Activated naive CD8-positive, alpha-beta T cell treated with anti-CD3 and anti-CD28 coated beads for 36 hours (primary cell): ENCODE measurements around the gene KLRF1. TPM values are rescaled to one million over a fixed set of nuclear protein-coding genes. Genes with fewer than 3 reads are reported as not detected.

Source experiments
- DNase-seq: peaks from one replicate; pipeline ENCODE4 v3.0.0; 2021
- H3K27ac Mint-ChIP-seq: one replicate; pipeline ENCODE4 v1.8.0; 2022; ENCODE audit warnings: mild to moderate bottlenecking, moderate library complexity, mixed read lengths
- H3K27me3 Mint-ChIP-seq: one replicate; pipeline ENCODE4 v1.8.0; 2022; ENCODE audit warnings: mild to moderate bottlenecking, mixed read lengths
- H3K36me3 Mint-ChIP-seq: one replicate; pipeline ENCODE4 v1.8.0; 2021; ENCODE audit warnings: mild to moderate bottlenecking, mixed read lengths
- H3K4me1 Mint-ChIP-seq: one replicate; pipeline ENCODE4 v1.8.0; 2021; ENCODE audit warnings: mixed read lengths
- H3K4me3 Mint-ChIP-seq: one replicate; pipeline ENCODE4 v1.8.0; 2022; ENCODE audit warnings: mild to moderate bottlenecking, moderate library complexity, mixed read lengths
- H3K9me3 Mint-ChIP-seq: one replicate; pipeline ENCODE4 v1.8.0; 2022; ENCODE audit warnings: mixed read lengths
- total RNA-seq, 2 experiments: library from RNA; stranded (reverse); gene quantifications; one replicate each; pipeline ENCODE4 v1.2.3, GENCODE V29; 2021

The KLRF1 gene
- total RNA-seq: not detected

- Mint-ChIP-seq H3K9me3 (peaks cover 2% of the 10 kb centered on the region), H3K27me3 (no peaks in the 10 kb centered on the region), H3K27ac (no peak within 1 kb of the TSS), H3K4me3 (no peak within 1 kb of the TSS), H3K4me1 (peaks cover 3% of the 10 kb centered on the region), H3K36me3 (peaks cover 2% of the 10 kb centered on the region)
- no peak for DNase-seq
Measured at GRCh38 chr12:9827209-9827888, at the start of gene KLRF1. Gene KLRF1, plus strand, starts transcription at chr12:9827481. Its CDS starts 64 bp downstream, at chr12:9827545.

GRCh38 chr12:9779209-9779608 lies 48.1 kb upstream of the KLRF1 start:
- DNase-seq: no peak
- no peak overlapping the region for H3K4me3 Mint-ChIP-seq
- H3K36me3 Mint-ChIP-seq: peaks cover 9% of the 10 kb centered on the region
- no peaks in the 10 kb centered on the region for H3K27me3 Mint-ChIP-seq
- peaks cover 15% of the 10 kb centered on the region for H3K9me3 Mint-ChIP-seq
- no peak overlapping the region for H3K27ac Mint-ChIP-seq
- H3K4me1 Mint-ChIP-seq: peaks cover 63% of the 10 kb centered on the region

GRCh38 chr12:9781360-9781759 lies 45.9 kb upstream of the KLRF1 start:
- Mint-ChIP-seq H3K4me3 (no peak overlapping the region), H3K9me3 (peaks cover 14% of the 10 kb centered on the region), H3K4me1 (peaks cover 50% of the 10 kb centered on the region), H3K27ac (peak overlapping the region; percentile 65), H3K36me3 (peaks cover 3% of the 10 kb centered on the region), H3K27me3 (no peaks in the 10 kb centered on the region)
- no peak for DNase-seq

GRCh38 chr12:9782547-9783382 lies 44.5 kb upstream of the KLRF1 start:
- Mint-ChIP-seq H3K27me3 (no peaks in the 10 kb centered on the region), H3K9me3 (peaks cover 14% of the 10 kb centered on the region), H3K27ac (peak overlapping the region; percentile 2), H3K4me3 (no peak overlapping the region), H3K4me1 (peaks cover 44% of the 10 kb centered on the region), H3K36me3 (peaks cover 3% of the 10 kb centered on the region)
- no peak for DNase-seq

- Mint-ChIP-seq H3K4me1 (peaks cover 36% of the 10 kb centered on the region), H3K9me3 (peaks cover 10% of the 10 kb centered on the region), H3K27me3 (no peaks in the 10 kb centered on the region), H3K4me3 (no peak overlapping the region), H3K27ac (no peak overlapping the region), H3K36me3 (peaks cover 5% of the 10 kb centered on the region)
- no peak for DNase-seq
Measured at GRCh38 chr12:9784326-9784725, 43.0 kb upstream of the KLRF1 start.

GRCh38 chr12:9784816-9785215 lies 42.5 kb upstream of the KLRF1 start:
- Mint-ChIP-seq H3K27ac (no peak overlapping the region), H3K4me1 (peaks cover 31% of the 10 kb centered on the region), H3K36me3 (peaks cover 5% of the 10 kb centered on the region)

GRCh38 chr12:9786726-9787717 lies 40.3 kb upstream of the KLRF1 start:
- peaks cover 18% of the 10 kb centered on the region for H3K9me3 Mint-ChIP-seq
- H3K27me3 Mint-ChIP-seq: no peaks in the 10 kb centered on the region
- peaks cover 14% of the 10 kb centered on the region for H3K36me3 Mint-ChIP-seq
- no peak overlapping the region for H3K4me3 Mint-ChIP-seq
- DNase-seq: no peak
- peaks cover 26% of the 10 kb centered on the region for H3K4me1 Mint-ChIP-seq
- no peak overlapping the region for H3K27ac Mint-ChIP-seq

More at GRCh38 chr12:9784816-9785215, 42.5 kb upstream of the KLRF1 start:
- no peaks in the 10 kb centered on the region for H3K27me3 Mint-ChIP-seq
- peaks cover 12% of the 10 kb centered on the region for H3K9me3 Mint-ChIP-seq
- H3K4me3 Mint-ChIP-seq: no peak overlapping the region
- DNase-seq: no peak

GRCh38 chr12:9792185-9792900 lies 34.9 kb upstream of the KLRF1 start:
- Mint-ChIP-seq H3K9me3 (peaks cover 15% of the 10 kb centered on the region), H3K27me3 (no peaks in the 10 kb centered on the region), H3K36me3 (peaks cover 29% of the 10 kb centered on the region), H3K4me3 (no peak overlapping the region), H3K4me1 (peaks cover 60% of the 10 kb centered on the region), H3K27ac (peak overlapping the region; percentile 91)
- no peak for DNase-seq

- DNase-seq: peak; percentile 10
- Mint-ChIP-seq H3K9me3 (peaks cover 15% of the 10 kb centered on the region), H3K27me3 (no peaks in the 10 kb centered on the region), H3K27ac (peak overlapping the region; percentile 91), H3K36me3 (peaks cover 28% of the 10 kb centered on the region), H3K4me1 (peaks cover 59% of the 10 kb centered on the region), H3K4me3 (peak overlapping the region; percentile 77)
Measured at GRCh38 chr12:9792961-9793617, 34.2 kb upstream of the KLRF1 start.

- Mint-ChIP-seq H3K27me3 (no peaks in the 10 kb centered on the region), H3K27ac (peak overlapping the region; percentile 91), H3K4me1 (peaks cover 60% of the 10 kb centered on the region), H3K36me3 (peaks cover 26% of the 10 kb centered on the region), H3K4me3 (peak overlapping the region; percentile 77), H3K9me3 (peaks cover 15% of the 10 kb centered on the region)
- no peak for DNase-seq
Measured at GRCh38 chr12:9793779-9794395, 33.4 kb upstream of the KLRF1 start.

GRCh38 chr12:9794484-9795093 lies 32.7 kb upstream of the KLRF1 start:
- DNase-seq: no peak
- Mint-ChIP-seq H3K27me3 (no peaks in the 10 kb centered on the region), H3K36me3 (peaks cover 26% of the 10 kb centered on the region), H3K27ac (peak overlapping the region; percentile 91), H3K4me1 (peaks cover 60% of the 10 kb centered on the region), H3K4me3 (peak overlapping the region; percentile 77), H3K9me3 (peaks cover 10% of the 10 kb centered on the region)

- DNase-seq: no peak
- peaks cover 60% of the 10 kb centered on the region for H3K4me1 Mint-ChIP-seq
- H3K36me3 Mint-ChIP-seq: peaks cover 22% of the 10 kb centered on the region
- no peaks in the 10 kb centered on the region for H3K27me3 Mint-ChIP-seq
- peak overlapping the region; percentile 77 for H3K4me3 Mint-ChIP-seq
- peaks cover 6% of the 10 kb centered on the region for H3K9me3 Mint-ChIP-seq
- H3K27ac Mint-ChIP-seq: peak overlapping the region; percentile 91
Measured at GRCh38 chr12:9795945-9796344, 31.3 kb upstream of the KLRF1 start.

- H3K4me1 Mint-ChIP-seq: peaks cover 56% of the 10 kb centered on the region
- H3K4me3 Mint-ChIP-seq: peak overlapping the region; percentile 77
- peaks cover 7% of the 10 kb centered on the region for H3K9me3 Mint-ChIP-seq
- H3K27me3 Mint-ChIP-seq: no peaks in the 10 kb centered on the region
- H3K36me3 Mint-ChIP-seq: peaks cover 21% of the 10 kb centered on the region
- DNase-seq: no peak
- peak overlapping the region; percentile 91 for H3K27ac Mint-ChIP-seq
Measured at GRCh38 chr12:9796346-9796745, 30.9 kb upstream of the KLRF1 start.
